NB4 (cell line): ENCODE measurements around the gene CPLX1.

ENCODE experiments used
- DNase-seq: peaks from one replicate; pipeline ENCODE4 v3.0.0; 2010; ENCODE audit warnings: low read depth
- H3K4me3 ChIP-seq: one replicate; pipeline ENCODE4 v1.5.1; 2011; ENCODE audit warnings: mild to moderate bottlenecking, low read depth, low read length, moderate library complexity
- CTCF ChIP-seq: IDR thresholded peaks from one replicate; pipeline ENCODE4 v1.5.1; 2012; ENCODE audit warnings: low read depth, low read length
- MYC ChIP-seq: IDR thresholded peaks from 2 replicates; pipeline ENCODE4 v1.6.1; 2011; ENCODE audit warnings: low read depth, low read length
- POLR2A ChIP-seq: IDR thresholded peaks from 2 replicates; pipeline ENCODE4 v1.6.1; 2011; ENCODE audit warnings: mild to moderate bottlenecking; ENCODE audit not compliant: insufficient read length; ENCODE audit errors: extremely low read depth
- TF ChIP-seq, protein P1 (sequence below): IDR thresholded peaks from 2 replicates; pipeline ENCODE4 v1.6.1; 2011; ENCODE audit warnings: low read depth, low read length

The CPLX1 gene

DNA sequence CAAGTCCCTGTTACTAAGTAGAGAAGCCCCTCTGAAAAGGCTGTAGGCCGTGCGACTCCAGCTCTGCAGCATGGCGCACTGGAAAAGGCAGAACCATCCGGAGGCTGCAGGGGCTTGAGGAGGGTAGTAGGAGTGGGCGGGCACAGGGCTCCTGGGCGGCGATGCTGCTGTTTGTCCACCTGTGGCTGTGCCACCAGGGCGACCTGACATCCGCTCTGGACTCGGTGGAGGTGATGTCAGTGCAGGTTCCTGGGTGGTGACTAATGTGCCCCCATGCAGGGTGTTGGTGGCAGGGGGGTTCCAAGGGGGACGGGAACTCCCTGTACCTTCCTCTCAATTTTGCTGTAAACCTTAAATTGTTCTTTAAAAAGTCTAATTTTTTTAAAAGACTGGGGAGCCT, 62.0 kb downstream of the CPLX1 start:
- H3K4me3 ChIP-seq = no peak overlapping the region
- TF ChIP-seq, protein P1, sequence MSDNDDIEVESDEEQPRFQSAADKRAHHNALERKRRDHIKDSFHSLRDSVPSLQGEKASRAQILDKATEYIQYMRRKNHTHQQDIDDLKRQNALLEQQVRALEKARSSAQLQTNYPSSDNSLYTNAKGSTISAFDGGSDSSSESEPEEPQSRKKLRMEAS = no peak
- TF ChIP-seq POLR2A (no peak), MYC (no peak), CTCF (no peak)
- DNase-seq = no peak

GRCh38 chr4:763191-763810, 62.6 kb downstream of the CPLX1 start:
- DNase-seq = no peak
- TF ChIP-seq CTCF (no peak), POLR2A (no peak), MYC (no peak)
- TF ChIP-seq, protein P1 = no peak
- H3K4me3 ChIP-seq = no peak overlapping the region

DNA sequence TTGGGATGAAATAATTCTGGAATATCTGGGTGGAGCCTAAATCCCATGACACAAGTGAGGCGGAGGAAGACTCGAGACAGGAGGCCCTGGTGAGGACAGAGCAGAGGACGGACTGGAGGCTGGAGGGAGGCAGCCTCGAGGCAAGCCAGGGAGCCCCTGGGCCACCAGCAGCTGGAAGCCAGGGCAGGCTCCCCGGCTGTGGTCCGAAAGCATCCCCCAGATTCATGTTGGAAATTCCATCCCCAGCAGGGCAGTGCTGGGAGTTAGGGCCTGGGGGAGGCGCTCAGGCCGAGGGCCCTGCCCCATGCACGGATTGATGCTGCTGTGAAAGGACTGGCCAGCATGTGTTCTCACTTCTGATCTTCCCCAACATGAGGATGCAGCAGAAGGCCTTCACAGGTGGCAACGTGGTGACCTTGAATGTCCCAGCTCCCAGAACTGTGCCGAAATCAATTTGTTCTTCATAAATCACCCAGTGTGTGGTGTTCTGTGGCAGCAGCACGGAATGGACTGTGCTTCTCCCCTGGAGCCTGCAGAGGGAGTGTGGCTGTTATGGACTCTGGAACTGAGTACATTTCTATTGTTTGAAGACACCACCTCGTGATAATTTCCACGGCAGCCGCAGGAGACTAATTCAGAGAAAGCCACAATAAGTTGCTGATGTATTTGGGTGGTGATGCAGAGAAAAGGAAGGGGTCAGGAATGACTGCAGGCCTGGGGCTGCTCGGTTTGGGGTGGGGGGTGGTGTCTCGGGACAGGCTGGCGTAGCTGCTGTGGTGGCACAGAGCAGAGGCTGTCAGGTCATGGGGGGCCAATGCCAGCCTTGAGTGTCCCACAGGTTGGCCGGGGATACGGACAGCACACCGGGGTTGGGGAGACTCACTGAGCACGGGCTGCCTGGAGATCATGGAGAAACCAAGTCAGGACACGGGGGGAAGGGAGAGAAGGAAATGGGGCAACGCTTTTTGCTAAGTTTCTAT, 63.4 kb downstream of the CPLX1 start:
- TF ChIP-seq MYC (no peak), POLR2A (no peak), CTCF (peak; percentile 49)
- DNase-seq = peak; percentile 54
- H3K4me3 ChIP-seq = no peak overlapping the region

DNA sequence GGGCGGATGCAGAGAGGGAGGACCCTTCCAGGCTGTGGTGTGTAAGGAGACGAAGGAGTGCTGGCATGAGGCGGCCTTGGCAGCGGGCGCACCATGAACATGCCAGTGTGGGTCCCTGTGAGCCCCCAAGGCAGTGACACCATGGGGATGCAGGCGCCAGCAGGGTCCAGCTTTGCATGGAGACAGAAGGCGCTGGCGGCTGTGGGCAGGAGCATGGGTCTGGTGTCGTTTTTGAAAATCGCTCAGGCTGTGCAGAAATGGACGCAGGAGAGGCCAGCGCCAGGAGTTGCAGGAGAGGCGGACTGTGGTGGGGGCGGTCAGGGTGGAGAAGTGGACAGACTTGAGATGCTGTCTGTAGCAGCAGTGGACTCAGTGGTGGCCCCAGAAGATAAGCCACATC, 64.2 kb downstream of the CPLX1 start:
- no peak for DNase-seq
- no peak overlapping the region for H3K4me3 ChIP-seq
- TF ChIP-seq MYC (no peak), CTCF (no peak), POLR2A (no peak)
- TF ChIP-seq, protein P1 = no peak

DNA sequence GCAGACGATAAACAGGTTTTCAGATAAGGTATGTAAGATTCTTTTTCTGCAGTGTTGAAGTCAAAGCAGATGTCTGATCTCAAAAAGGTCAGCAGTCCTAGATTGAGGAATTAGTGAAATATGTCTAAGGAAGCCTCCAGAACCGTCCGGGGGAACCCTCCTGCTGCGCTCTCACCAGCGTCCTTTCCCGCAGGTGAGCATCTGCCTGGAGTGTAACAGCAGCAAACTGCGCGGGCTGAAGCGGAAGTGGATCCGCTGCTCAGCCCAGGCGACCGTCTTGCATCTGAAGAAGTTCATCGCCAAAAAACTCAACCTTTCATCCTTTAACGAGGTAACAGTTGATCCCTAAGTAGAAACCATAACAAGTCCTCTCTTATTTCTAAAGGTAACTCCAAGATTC, 64.8 kb downstream of the CPLX1 start:
- TF ChIP-seq MYC = no peak
- TF ChIP-seq CTCF = no peak
- no peak for TF ChIP-seq POLR2A
- TF ChIP-seq, protein P1 = no peak
- DNase-seq = no peak
- no peak overlapping the region for H3K4me3 ChIP-seq
